Measurements from ENCODE around the gene KCNQ1.

- TF ChIP-seq CTCF (IDR thresholded peaks at IDR 0.05), result no peak
- TF ChIP-seq EZH2 (IDR thresholded peaks at IDR 0.05; ENCODE audit: borderline replicate concordance, insufficient read depth, low read depth, low read length, poor library complexity, severe bottlenecking), result no peak
Measured at GRCh38 chr11:2874963-2875362, 430.2 kb downstream of the KCNQ1 start.

Measured in B cell (primary cell).